HG02759 (cell line): Measurements from ENCODE around the gene GPRC5D.

Experiments used
- ATAC-seq: cut with Tn5 transposase; IDR thresholded peaks from one replicate; pipeline ENCODE4 v1.9.1; 2021; ENCODE audit warnings: mild to moderate bottlenecking, moderate library complexity; ENCODE audit not compliant: unreplicated experiment

The GPRC5D gene

DNA sequence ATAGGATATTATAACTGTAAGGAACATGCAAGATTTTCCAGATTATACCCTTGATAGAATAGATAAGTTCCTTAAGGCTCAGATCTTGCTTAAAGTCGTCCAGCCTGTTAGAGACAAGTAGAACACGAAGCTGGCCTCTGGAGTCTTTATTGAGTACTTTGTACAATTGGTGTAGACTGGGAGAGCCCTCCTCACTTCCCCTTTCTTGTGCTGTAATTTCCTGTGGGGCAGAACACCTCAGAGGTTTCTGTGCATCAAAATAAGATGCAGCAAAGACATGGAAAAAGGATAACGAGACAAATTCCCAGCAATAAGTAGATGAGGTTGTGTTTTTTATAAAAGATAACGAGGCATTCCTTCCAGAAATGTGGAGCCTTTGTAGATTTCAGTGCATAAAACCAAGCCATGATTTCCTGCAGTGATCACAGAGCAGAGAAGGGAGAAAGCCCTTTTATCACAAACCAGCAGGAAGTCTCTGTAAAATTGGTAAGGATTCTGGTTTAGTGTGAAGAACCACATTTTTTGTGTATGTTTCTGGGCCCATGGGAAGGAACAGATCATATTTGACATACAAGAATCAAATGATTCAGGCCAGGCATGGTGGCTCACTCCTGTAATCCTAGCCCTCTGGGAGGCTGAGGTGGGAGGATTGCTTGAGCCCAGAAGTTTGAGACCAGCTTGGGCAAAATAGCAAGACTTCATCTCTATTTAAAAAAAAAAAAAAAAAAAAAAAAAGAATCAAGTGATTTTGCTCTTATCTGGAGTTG is 42.6 kb downstream of the GPRC5D start:
- peak; percentile 56 for ATAC-seq

DNA sequence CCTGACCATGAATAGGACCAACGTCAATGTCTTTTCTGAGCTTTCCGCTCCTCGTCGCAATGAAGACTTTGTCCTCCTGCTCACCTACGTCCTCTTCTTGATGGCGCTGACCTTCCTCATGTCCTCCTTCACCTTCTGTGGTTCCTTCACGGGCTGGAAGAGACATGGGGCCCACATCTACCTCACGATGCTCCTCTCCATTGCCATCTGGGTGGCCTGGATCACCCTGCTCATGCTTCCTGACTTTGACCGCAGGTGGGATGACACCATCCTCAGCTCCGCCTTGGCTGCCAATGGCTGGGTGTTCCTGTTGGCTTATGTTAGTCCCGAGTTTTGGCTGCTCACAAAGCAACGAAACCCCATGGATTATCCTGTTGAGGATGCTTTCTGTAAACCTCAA is 43.3 kb downstream of the GPRC5D start:
- ATAC-seq = no peak

DNA sequence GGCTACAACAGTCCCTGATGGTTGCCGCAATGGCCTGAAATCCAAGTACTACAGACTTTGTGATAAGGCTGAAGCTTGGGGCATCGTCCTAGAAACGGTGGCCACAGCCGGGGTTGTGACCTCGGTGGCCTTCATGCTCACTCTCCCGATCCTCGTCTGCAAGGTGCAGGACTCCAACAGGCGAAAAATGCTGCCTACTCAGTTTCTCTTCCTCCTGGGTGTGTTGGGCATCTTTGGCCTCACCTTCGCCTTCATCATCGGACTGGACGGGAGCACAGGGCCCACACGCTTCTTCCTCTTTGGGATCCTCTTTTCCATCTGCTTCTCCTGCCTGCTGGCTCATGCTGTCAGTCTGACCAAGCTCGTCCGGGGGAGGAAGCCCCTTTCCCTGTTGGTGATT is 43.7 kb downstream of the GPRC5D start:
- no peak for ATAC-seq

DNA sequence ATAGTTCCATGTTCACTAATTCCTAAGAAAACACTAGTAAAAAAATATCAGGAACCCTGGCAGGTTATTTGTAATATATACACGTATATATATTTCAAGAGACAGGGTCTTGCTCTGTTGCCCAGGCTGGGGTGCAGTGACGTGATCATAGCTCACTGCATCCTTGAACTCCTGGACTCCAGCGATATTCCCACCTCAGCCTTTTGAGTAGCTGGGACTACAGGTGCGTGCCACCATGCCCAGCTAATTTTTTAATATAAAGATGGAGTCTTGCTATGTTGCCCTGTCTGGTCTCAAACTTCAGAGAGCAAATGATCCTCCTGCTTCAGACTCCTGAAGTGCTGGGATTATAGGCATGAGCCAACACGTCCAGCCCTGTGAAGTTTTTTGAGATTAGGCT is 44.4 kb downstream of the GPRC5D start:
- ATAC-seq = no peak

DNA sequence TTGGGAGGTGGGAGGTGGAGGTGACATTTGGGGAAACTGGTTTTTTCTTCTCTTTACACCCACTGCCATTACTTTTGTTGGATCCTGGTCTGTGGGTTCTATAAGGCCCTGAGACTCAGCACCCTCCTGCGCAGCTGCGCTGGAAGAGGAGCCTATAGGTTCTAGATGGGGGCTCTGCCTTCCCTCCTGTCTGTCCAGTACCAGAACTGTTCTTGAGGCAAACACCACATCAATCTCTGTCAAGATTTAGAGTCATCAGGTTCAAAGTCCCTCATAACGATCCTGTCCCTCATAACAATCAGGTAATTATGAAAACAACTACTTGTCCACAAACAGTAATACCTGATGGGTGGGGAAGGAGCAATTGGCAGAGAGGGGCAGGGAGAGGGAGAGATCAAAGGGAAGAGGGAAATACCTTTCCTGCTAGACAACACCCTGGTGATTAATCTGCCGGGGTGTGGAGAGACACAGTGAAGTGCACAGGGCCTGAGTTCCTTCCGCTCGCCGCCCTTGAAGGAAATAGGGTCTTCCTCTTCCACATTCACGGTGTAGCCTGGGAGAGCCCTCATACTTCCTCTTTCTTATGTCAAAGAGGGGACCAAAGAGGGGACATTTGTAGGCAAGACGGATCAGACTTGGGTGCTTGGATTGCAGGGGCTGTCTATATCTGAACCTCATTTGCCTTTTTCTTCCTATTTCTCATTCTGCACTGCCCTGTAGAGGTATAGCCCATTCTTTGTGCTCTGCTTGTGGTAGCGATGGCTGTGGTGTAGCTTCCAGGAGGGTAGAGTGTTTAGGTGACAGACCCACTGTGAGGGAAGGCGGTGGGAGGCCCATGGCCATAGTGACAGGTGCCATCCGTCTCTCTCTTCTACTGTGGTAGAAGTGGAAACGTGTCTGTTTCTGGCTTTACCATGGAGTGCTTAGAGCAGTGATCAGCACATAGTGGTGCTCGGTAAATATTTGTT is 48.0 kb downstream of the GPRC5D start:
- ATAC-seq = no peak

DNA sequence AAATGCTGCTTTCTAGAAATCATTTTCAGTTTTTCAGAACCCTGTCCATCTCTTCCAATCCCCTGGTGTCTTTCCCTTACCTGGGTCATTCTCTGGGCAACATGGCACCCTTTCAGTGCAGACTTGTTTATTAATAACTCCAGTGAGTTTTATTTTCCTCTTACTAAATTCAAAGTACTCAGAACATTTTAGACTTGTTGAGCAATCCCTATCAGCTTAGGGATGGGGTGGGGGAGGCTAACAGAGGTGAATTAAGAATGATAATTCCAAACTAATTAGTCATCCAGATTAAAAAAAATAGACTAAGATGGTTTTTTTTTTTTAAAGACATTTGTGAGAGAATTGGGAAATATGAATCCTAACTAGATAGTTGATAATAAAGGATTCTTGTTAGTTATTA is 49.9 kb downstream of the GPRC5D start:
- no peak for ATAC-seq

DNA sequence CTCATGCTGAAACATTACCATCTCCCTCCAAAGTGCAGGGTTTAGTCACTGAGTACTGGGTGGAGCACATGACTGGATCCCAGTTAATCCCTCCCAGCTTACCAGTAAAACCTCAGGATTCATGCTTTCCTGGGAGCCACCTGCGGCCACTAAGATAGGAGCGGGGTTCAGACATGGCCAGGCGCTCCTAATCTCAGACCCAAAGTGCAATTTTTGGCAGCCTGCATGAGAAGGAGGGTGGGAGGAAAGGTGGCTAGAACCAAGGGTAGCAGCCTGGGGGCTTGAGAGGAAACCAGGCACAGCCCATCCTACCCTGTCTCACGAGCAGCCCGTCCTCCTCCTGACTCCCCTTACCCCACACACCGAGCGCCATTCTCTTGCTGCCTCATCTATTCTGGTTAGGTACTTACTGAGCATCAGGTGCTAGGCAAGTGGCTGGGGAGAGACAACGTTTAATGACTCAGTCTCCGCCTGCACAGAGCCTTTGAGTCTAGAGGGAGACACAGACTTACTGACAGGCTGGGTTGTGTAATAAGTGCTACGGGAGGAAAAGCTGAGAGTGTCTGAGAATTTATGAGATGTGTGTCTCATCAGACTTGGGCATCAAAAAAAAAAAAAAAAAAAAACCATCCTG is 50.7 kb downstream of the GPRC5D start:
- ATAC-seq = no peak

DNA sequence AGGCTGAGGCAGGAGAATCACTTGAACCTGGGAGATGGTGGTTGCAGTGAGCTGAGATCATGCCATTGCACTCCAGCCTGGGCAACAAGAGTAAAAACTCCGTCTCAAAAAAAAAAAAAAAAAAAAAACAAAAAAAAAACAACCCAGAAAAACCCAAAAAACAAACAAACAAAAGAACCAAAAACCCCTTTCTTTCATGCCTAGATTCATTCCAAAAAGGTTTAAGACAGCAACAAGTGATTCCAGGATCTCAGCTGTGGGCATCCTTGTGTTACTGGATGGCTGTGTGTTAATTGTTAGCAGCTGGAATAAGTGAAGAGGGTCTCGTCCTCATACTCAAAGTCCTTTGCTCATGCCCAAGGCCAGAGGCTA is 51.2 kb downstream of the GPRC5D start:
- no peak for ATAC-seq

DNA sequence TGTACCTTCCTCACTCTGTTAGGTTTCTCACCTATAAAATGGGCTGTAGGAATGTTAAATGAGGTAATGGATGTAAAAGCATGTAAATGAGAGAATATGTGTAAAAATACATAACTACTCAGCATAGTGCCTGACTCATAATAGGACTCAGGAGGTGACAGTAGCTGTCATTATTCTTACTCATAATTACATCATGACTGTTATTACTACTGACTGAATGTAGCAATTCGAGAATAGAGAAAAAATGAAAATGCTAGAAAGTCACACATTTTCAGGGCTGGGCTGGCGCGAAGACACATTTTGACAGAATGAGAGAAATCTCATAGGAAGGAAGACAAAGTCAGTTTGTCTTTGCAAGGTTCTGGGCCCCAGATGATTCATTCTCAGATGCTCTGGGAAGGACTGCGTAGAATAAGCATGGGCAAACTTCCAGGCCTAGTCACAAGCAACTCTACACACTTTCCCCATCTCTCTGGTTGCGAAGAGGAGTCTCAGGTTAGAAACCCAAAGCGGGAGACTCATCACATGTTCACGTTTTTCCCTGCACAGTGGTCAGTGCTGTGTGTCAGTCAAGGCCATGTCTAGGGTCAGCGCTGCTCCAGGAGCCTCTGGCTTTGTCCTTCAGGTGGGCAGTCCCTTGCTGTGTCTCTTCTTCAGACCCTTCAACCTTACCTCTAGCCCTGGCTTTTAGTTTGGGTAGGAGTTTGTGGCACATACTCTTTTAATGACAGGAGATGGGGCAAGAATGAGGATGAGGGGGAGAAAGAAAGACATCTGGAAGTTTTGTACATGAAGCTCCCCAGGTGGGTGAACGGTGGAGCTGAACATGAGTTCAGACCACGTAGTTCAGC is 52.2 kb downstream of the GPRC5D start:
- peak; percentile 77 for ATAC-seq

DNA sequence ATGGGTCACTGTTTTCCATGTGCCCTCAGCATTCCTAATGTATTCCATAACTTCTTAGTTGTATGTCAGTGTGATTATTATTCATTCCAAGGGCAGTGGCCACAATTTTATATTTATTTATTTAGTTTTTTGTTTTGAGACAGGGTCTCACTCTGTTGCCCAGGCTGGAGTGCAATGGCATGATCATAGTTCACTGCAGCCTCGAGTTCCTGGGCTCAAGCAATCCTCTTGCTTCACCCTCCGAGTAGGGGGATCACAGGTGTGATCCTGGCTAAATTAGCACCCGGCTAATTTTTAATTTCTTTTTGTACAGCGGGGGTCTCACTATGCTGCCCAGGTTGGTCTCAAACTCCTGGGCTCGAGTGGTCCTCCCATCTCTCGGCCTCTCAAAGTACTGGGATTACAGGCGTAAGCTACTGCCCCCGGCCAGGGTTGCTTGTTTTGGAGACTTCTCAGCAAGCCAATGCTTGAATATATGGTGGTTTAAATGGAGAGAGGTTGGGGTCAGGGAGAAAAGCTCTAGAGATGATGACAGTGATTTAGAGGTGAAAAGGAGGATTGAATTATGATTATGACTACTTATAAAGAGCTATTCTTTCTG is 53.0 kb downstream of the GPRC5D start:
- no peak for ATAC-seq

DNA sequence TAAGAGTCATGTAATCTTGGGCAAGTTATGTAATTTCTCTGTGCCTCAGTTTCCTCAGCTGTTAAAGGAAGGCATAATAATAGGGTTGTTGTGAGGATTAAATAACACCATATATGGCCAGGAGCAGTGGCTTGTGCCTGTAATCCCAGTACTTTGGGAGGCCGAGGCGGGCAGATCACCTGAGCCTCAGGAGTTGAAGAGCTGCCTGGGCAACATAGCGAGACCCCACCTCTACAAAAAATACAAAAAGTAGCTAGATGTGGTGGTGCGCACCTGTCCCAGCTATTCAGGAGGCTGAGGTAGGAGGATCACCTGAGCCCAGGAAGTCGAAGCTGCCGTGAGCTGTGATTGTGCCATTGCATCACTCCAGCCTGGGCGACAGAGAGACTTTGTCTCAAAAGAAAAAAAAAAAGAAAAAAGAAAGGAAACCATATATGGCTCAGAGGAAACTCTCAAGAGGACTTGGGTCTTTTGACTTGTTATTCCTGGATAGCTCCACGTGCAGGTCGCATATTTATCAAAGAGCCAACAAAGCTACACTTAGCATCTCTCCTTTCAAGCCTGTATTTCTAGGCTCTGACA is 53.7 kb downstream of the GPRC5D start:
- ATAC-seq = no peak

DNA sequence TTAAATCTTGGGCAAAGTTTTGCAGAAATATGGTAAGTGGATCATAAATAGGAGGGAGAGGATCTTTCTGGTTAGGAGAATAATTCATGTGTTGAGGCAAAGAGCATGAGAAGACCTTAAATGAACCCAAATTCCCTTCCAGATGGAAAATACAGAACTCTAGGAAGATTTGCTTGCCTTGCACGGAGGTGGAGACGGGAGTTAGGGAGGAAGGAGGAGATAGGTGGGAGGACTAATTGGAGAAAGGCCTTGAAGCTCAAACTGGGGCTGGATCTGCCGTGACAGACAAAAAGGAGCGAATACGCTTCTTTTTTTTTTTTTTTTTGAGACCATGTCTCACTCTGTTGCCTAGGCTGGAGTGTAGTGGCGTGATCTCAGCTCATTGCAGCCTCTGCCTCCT is 54.7 kb downstream of the GPRC5D start:
- ATAC-seq = no peak

DNA sequence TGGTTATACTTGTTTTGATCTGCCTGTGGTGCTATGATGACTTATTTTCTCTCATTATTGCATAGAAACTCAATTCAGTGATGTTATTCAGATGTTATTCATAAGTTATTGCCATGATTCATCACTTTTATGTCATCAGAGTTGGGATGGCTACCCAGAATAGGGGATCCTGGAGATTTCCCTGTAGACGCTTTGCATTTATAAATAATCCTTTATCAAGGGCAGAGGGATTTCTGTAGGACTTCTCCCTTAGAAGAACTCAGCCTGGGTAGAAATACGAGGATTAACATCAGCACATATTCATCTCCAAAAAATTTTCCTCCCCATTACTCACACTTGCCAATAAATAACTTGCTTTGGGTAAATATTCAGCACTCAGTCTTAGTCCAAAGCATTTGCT is 55.7 kb downstream of the GPRC5D start:
- no peak for ATAC-seq

DNA sequence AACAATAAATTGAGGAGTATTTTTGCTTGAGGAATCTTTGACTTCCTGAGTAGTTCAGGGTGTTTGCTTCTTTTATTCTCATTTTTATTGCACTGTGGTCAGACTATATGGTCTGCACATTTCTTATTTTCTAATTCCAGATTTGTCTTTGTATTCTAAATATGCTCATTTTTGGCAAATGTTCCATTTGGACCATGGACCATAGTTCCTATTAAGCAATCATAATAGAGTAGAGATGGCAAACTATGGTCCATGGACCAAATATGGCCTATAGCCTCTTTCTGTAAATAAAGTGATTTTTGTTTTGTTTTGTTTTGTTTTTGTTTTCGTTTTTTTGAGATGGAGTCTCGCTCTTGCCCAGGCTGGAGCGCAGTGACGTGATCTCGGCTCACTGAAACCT is 58.5 kb downstream of the GPRC5D start:
- ATAC-seq = no peak

DNA sequence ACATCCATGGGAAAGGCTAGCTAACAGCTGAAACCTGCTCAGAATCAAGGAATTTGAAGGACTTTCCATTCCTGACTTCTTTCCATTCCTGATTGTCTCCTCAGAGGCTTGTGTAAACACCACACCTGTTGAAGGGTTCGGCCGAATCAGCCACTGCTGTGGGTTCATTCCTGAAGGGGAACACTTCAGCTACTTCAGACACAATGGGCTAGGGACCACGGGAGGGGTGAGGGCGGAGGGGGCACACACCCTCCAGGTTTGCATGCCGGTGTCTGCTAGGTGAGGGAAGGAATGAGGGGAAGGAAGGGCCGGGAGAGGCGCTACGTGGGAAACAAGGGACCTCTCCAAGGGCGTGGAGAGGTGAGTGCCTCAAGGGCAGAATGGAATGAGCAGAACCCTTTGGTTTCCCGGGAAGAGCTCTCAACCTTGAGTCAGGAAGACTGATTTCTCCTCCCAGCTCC is 59.3 kb downstream of the GPRC5D start:
- no peak for ATAC-seq

DNA sequence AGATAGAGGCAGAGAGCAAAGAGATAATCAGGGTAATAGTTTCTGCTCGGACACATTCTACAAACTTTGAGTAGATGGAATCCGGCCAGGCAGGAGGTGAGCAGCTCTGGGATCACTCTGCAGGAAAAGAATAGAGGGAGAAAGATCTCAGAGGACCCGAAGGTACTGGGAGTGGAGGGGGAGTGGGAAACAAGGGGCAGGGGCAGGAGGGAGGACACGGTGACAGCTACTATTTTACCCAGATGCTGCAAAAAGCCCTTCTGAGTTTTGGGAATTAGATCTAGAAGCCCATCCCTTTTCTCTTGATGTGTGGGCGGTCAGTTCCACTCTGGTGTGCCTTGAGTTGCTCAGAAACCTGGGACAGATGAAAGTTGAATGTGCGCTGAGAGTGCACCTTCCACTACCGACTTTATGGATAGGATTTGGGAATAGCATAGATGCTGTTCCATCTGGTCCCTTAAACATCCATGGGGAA is 60.1 kb downstream of the GPRC5D start:
- ATAC-seq = no peak

DNA sequence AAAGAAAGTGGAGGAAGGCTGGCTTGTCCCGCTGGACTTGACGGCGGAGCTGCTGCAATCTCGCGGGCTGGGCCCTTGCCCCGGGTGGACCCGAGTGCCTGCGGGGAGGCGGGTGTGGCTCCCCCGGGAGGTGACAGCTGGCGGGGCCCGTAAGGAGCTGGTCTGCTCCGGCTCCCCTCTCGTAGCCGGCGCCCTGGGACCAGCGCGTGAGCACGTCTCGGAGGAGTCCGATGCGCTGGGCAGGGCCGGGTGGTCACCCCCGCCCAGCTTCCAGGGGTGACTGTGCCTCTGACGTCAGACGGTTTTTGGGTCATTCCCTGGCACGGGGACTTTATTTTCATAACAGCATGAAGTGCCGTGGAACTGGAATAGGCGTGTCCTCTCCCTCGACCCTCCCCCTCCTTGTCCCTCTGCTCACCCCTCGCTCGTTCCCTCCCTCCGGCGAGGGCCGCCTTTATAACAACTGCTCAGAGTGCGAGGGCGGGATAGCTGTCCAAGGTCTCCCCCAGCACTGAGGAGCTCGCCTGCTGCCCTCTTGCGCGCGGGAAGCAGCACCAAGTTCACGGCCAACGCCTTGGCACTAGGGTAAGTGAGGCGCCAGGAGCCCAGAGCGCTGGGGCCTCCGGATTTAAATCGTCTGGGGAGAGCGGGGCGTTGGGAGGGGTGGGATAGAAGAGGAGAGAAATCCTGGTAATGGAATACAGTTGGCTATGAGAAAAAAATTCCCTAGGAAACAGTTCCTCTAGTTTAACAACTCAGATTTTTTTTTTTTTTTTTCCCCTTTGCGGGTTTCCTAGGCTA is 60.7 kb downstream of the GPRC5D start, which contains the start of gene GPRC5A:
Gene GPRC5A, plus strand, starts transcription at position 483 of the 801 bp plus-strand sequence. CDS start 16,688 bp downstream, outside the sequence.
- ATAC-seq = no peak
